ENCODE measurements around the gene TSNAXIP1. TPM values are rescaled to one million over a fixed set of nuclear protein-coding genes. Genes with fewer than 3 reads are reported as not detected.

TSNAXIP1 gene
- total and polyA plus RNA-seq, 9 of the 15 experiments (the other 6 are each of a cell fraction or from before 2014, with no cell fraction given), result 0.03 to 0.24 (median 0.11) TPM; not detected in 4

DNA sequence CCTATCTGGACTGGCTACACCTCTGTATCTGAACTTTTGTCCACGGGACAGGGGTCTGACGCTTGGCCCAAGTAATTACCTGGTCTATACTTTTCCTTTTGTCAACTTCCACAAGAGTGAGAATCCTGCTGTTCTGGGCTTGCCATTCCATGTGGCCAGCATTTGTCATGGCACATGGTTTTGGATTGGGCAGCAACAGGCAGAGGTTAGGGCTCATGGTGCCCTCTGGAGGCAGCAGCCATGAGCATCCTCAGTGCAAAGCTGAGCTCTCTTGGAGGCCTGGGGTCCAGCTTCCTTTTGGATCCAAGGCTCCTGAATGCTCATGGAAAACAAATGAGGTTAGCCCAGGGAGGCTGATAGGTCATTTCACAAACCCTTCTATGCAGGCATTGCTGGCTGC is 58.6 kb downstream of the TSNAXIP1 start (continued):
- TF ChIP-seq, protein P1, sequence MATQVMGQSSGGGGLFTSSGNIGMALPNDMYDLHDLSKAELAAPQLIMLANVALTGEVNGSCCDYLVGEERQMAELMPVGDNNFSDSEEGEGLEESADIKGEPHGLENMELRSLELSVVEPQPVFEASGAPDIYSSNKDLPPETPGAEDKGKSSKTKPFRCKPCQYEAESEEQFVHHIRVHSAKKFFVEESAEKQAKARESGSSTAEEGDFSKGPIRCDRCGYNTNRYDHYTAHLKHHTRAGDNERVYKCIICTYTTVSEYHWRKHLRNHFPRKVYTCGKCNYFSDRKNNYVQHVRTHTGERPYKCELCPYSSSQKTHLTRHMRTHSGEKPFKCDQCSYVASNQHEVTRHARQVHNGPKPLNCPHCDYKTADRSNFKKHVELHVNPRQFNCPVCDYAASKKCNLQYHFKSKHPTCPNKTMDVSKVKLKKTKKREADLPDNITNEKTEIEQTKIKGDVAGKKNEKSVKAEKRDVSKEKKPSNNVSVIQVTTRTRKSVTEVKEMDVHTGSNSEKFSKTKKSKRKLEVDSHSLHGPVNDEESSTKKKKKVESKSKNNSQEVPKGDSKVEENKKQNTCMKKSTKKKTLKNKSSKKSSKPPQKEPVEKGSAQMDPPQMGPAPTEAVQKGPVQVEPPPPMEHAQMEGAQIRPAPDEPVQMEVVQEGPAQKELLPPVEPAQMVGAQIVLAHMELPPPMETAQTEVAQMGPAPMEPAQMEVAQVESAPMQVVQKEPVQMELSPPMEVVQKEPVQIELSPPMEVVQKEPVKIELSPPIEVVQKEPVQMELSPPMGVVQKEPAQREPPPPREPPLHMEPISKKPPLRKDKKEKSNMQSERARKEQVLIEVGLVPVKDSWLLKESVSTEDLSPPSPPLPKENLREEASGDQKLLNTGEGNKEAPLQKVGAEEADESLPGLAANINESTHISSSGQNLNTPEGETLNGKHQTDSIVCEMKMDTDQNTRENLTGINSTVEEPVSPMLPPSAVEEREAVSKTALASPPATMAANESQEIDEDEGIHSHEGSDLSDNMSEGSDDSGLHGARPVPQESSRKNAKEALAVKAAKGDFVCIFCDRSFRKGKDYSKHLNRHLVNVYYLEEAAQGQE (IDR thresholded peaks at IDR 0.05; ENCODE audit: borderline replicate concordance), result peak; percentile 57
- TF ChIP-seq, protein P1 (CRISPR knock-in tag; IDR thresholded peaks at IDR 0.05; ENCODE audit: low read depth), result no peak
- TF ChIP-seq SLC30A9 (CRISPR knock-in tag; IDR thresholded peaks at IDR 0.05) (no peak), POLR3A (IDR thresholded peaks at IDR 0.05; ENCODE audit: borderline replicate concordance, extremely low read depth, insufficient read depth, insufficient read length) (no peak), EGR1 (conservative IDR thresholded peaks at IDR 0.05) (no peak), TGIF2 (CRISPR knock-in tag; IDR thresholded peaks at IDR 0.05) (no peak), SIX5 (IDR thresholded peaks at IDR 0.05; ENCODE audit: borderline replicate concordance in 1 of 2, insufficient read depth in 1 of 2, low read depth in 1 of 2, low read length in 2 of 2) (no peak), RAD21 (CRISPR knock-in tag; conservative IDR thresholded peaks at IDR 0.05 in 1 of 2, IDR thresholded peaks at IDR 0.05 in 1 of 2) (peak; percentile 38 to 64; a peak in 3 of 4 replicates), ZNF253 (CRISPR knock-in tag; conservative IDR thresholded peaks at IDR 0.05) (no peak), NFRKB (IDR thresholded peaks at IDR 0.05; ENCODE audit: low read depth) (no peak), FOXJ2 (tag; IDR thresholded peaks at IDR 0.05) (no peak), NCOR1 (IDR thresholded peaks at IDR 0.05) (no peak), MYBL2 (IDR thresholded peaks at IDR 0.05; ENCODE audit: low read depth) (no peak), MYBL2 (CRISPR knock-in tag; IDR thresholded peaks at IDR 0.05; ENCODE audit: borderline replicate concordance) (no peak), SP2 (IDR thresholded peaks at IDR 0.05; ENCODE audit: extremely low read depth, low read depth, low read length, poor library complexity, severe bottlenecking) (no peak)
- TF ChIP-seq, protein P2, sequence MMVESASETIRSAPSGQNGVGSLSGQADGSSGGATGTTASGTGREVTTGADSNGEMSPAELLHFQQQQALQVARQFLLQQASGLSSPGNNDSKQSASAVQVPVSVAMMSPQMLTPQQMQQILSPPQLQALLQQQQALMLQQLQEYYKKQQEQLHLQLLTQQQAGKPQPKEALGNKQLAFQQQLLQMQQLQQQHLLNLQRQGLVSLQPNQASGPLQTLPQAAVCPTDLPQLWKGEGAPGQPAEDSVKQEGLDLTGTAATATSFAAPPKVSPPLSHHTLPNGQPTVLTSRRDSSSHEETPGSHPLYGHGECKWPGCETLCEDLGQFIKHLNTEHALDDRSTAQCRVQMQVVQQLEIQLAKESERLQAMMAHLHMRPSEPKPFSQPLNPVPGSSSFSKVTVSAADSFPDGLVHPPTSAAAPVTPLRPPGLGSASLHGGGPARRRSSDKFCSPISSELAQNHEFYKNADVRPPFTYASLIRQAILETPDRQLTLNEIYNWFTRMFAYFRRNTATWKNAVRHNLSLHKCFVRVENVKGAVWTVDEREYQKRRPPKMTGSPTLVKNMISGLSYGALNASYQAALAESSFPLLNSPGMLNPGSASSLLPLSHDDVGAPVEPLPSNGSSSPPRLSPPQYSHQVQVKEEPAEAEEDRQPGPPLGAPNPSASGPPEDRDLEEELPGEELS (CRISPR knock-in tag; IDR thresholded peaks at IDR 0.05; ENCODE audit: borderline replicate concordance), result no peak
- TF ChIP-seq, protein P3, sequence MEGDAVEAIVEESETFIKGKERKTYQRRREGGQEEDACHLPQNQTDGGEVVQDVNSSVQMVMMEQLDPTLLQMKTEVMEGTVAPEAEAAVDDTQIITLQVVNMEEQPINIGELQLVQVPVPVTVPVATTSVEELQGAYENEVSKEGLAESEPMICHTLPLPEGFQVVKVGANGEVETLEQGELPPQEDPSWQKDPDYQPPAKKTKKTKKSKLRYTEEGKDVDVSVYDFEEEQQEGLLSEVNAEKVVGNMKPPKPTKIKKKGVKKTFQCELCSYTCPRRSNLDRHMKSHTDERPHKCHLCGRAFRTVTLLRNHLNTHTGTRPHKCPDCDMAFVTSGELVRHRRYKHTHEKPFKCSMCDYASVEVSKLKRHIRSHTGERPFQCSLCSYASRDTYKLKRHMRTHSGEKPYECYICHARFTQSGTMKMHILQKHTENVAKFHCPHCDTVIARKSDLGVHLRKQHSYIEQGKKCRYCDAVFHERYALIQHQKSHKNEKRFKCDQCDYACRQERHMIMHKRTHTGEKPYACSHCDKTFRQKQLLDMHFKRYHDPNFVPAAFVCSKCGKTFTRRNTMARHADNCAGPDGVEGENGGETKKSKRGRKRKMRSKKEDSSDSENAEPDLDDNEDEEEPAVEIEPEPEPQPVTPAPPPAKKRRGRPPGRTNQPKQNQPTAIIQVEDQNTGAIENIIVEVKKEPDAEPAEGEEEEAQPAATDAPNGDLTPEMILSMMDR (IDR thresholded peaks at IDR 0.05 in 2 of 3, conservative IDR thresholded peaks at IDR 0.05 in 1 of 3; ENCODE audit: insufficient read depth in 2 of 3, low read depth in 1 of 3, low read length in 3 of 3), result peak; percentile 54 to 67 (median 66)

All from K562 (cell line).